HUES64 (cell line): ENCODE results near the gene HMG20A.

ENCODE experiments used
- H3K27ac ChIP-seq: 2 replicates; pipeline ENCODE4 v1.7.0; 2013; ENCODE audit warnings: low read depth, low read length, inconsistent platforms
- H3K27me3 ChIP-seq: 2 replicates; pipeline ENCODE4 v1.6.1; 2013; ENCODE audit warnings: mild to moderate bottlenecking, low read length; ENCODE audit not compliant: insufficient read depth
- H3K36me3 ChIP-seq: 2 replicates; pipeline ENCODE4 v1.6.1; 2013; ENCODE audit warnings: mild to moderate bottlenecking, low read length; ENCODE audit not compliant: insufficient read depth
- H3K4me1 ChIP-seq: 2 replicates; pipeline ENCODE4 v1.6.1; 2013; ENCODE audit warnings: mild to moderate bottlenecking, low read length, moderate library complexity; ENCODE audit not compliant: insufficient read depth
- H3K4me3 ChIP-seq: 2 replicates; pipeline ENCODE4 v1.5.1; 2013; ENCODE audit warnings: mild to moderate bottlenecking, low read length, moderate library complexity
- H3K9ac ChIP-seq: 2 replicates; pipeline ENCODE4 v1.6.1; 2013; ENCODE audit warnings: mild to moderate bottlenecking, low read depth, low read length
- H3K9me3 ChIP-seq: 2 replicates; pipeline ENCODE4 v1.6.1; 2013; ENCODE audit warnings: low read depth, low read length; ENCODE audit not compliant: insufficient read depth
- WGBS: fragments of 150-250, 120-280 bp; methylation state at CpG from one replicate; pipeline ENCODE4 v1.1.7; 2013; ENCODE audit warnings: missing lambda C conversion rate; 5-methylcytosine and 5-hydroxymethylcytosine counted together

The HMG20A gene

GRCh38 chr15:77503764-77504163, 83.1 kb downstream of the HMG20A start:
- 89% methylated on average over 6 of the region's 6 CpGs for WGBS
- peaks cover 25% of the 10 kb centered on the region for H3K4me1 ChIP-seq
- no peak overlapping the region for H3K27ac ChIP-seq
- H3K9me3 ChIP-seq = no peaks in the 10 kb centered on the region
- H3K27me3 ChIP-seq = no peaks in the 10 kb centered on the region
- H3K9ac ChIP-seq = no peak overlapping the region
- H3K36me3 ChIP-seq = no peaks in the 10 kb centered on the region
- H3K4me3 ChIP-seq = no peak overlapping the region

- WGBS = 90% methylated on average over 8 of the region's 8 CpGs
- Histone ChIP-seq H3K27ac (no peak overlapping the region), H3K4me3 (no peak overlapping the region), H3K36me3 (no peaks in the 10 kb centered on the region), H3K9ac (no peak overlapping the region), H3K4me1 (peaks cover 25% of the 10 kb centered on the region), H3K27me3 (no peaks in the 10 kb centered on the region), H3K9me3 (no peaks in the 10 kb centered on the region)
Observed at GRCh38 chr15:77504306-77504705, 83.6 kb downstream of the HMG20A start.

- Histone ChIP-seq H3K27me3 (no peaks in the 10 kb centered on the region), H3K4me1 (peaks cover 25% of the 10 kb centered on the region), H3K9me3 (no peaks in the 10 kb centered on the region), H3K4me3 (no peak overlapping the region), H3K36me3 (no peaks in the 10 kb centered on the region), H3K9ac (no peak overlapping the region), H3K27ac (no peak overlapping the region)
- 93% methylated on average over 6 of the region's 6 CpGs for WGBS
Observed at GRCh38 chr15:77504871-77505270, 84.2 kb downstream of the HMG20A start.

- WGBS = 78% methylated on average over 4 of the region's 4 CpGs
- Histone ChIP-seq H3K9ac (no peak overlapping the region), H3K4me3 (no peak overlapping the region), H3K27me3 (no peaks in the 10 kb centered on the region), H3K4me1 (peaks cover 31% of the 10 kb centered on the region), H3K36me3 (no peaks in the 10 kb centered on the region), H3K9me3 (no peaks in the 10 kb centered on the region), H3K27ac (no peak overlapping the region)
Observed at GRCh38 chr15:77505556-77505955, 84.9 kb downstream of the HMG20A start.

GRCh38 chr15:77506311-77507142, 85.8 kb downstream of the HMG20A start:
- Histone ChIP-seq H3K36me3 (no peaks in the 10 kb centered on the region), H3K4me3 (no peak overlapping the region), H3K9ac (no peak overlapping the region), H3K27ac (no peak overlapping the region), H3K9me3 (no peaks in the 10 kb centered on the region), H3K4me1 (peaks cover 41% of the 10 kb centered on the region), H3K27me3 (no peaks in the 10 kb centered on the region)
- WGBS = 83% methylated on average over 20 of the region's 20 CpGs

GRCh38 chr15:77507143-77507897, 86.6 kb downstream of the HMG20A start:
- Histone ChIP-seq H3K27me3 (no peaks in the 10 kb centered on the region), H3K9ac (no peak overlapping the region), H3K4me3 (no peak overlapping the region), H3K4me1 (peaks cover 41% of the 10 kb centered on the region), H3K9me3 (no peaks in the 10 kb centered on the region), H3K36me3 (no peaks in the 10 kb centered on the region), H3K27ac (no peak overlapping the region)
- WGBS = 92% methylated on average over 10 of the region's 10 CpGs

- Histone ChIP-seq H3K9ac (no peak overlapping the region), H3K27me3 (no peaks in the 10 kb centered on the region), H3K9me3 (no peaks in the 10 kb centered on the region), H3K36me3 (no peaks in the 10 kb centered on the region), H3K4me1 (peaks cover 39% of the 10 kb centered on the region), H3K27ac (no peak overlapping the region), H3K4me3 (no peak overlapping the region)
- 93% methylated on average over 6 of the region's 6 CpGs for WGBS
Observed at GRCh38 chr15:77507911-77508310, 87.2 kb downstream of the HMG20A start.

GRCh38 chr15:77508541-77509243, 88.0 kb downstream of the HMG20A start:
- H3K9me3 ChIP-seq = no peaks in the 10 kb centered on the region
- H3K27me3 ChIP-seq = no peaks in the 10 kb centered on the region
- H3K4me3 ChIP-seq = no peak overlapping the region
- H3K36me3 ChIP-seq = no peaks in the 10 kb centered on the region
- peaks cover 32% of the 10 kb centered on the region for H3K4me1 ChIP-seq
- WGBS = 84% methylated on average over 4 of the region's 4 CpGs
- no peak overlapping the region for H3K27ac ChIP-seq
- H3K9ac ChIP-seq = no peak overlapping the region

- H3K4me1 ChIP-seq = peaks cover 42% of the 10 kb centered on the region
- 43% methylated on average over 11 of the region's 11 CpGs for WGBS
- H3K27ac ChIP-seq = peak overlapping the region; percentile 87
- H3K9me3 ChIP-seq = no peaks in the 10 kb centered on the region
- H3K4me3 ChIP-seq = no peak overlapping the region
- no peaks in the 10 kb centered on the region for H3K36me3 ChIP-seq
- H3K9ac ChIP-seq = peak overlapping the region; percentile 48
- H3K27me3 ChIP-seq = no peaks in the 10 kb centered on the region
Observed at GRCh38 chr15:77510066-77511057, 89.7 kb downstream of the HMG20A start.

GRCh38 chr15:77511869-77512268, 91.2 kb downstream of the HMG20A start:
- Histone ChIP-seq H3K27me3 (no peaks in the 10 kb centered on the region), H3K4me3 (no peak overlapping the region), H3K4me1 (peaks cover 48% of the 10 kb centered on the region), H3K9ac (no peak overlapping the region), H3K27ac (no peak overlapping the region), H3K36me3 (no peaks in the 10 kb centered on the region), H3K9me3 (no peaks in the 10 kb centered on the region)
- 100% methylated on average over 1 of the region's 1 CpG for WGBS
